H1 (cell line): ENCODE results near the gene DECR2. TPM values are rescaled to one million over a fixed set of nuclear protein-coding genes. Genes with fewer than 3 reads are reported as not detected.

Experiments
- ATF3 ChIP-seq: IDR thresholded peaks from 2 replicates; pipeline ENCODE4 v1.6.1; 2011; ENCODE audit warnings: low read depth, mild to moderate bottlenecking, low read length; ENCODE audit not compliant: insufficient read depth
- CEBPB ChIP-seq: IDR thresholded peaks from 2 replicates; pipeline ENCODE4 v1.6.1; 2012; ENCODE audit warnings: low read depth, low read length
- CHD7 ChIP-seq: fragments of 300-600 bp; sonication (generic); IDR thresholded peaks from 2 replicates; pipeline ENCODE4 v1.7.1; 2012; ENCODE audit warnings: low read length, moderate library complexity, mild to moderate bottlenecking, inconsistent platforms; ENCODE audit not compliant: insufficient replicate concordance
- GTF2F1 ChIP-seq: IDR thresholded peaks from 2 replicates; pipeline ENCODE4 v1.6.1; 2012; ENCODE audit warnings: low read depth, low read length, improper control_type of control experiment, borderline replicate concordance
- KDM4A ChIP-seq: IDR thresholded peaks from one replicate; pipeline ENCODE4 v1.7.1; 2012; ENCODE audit warnings: low read depth, mild to moderate bottlenecking, moderate library complexity, low read length, inconsistent platforms; ENCODE audit not compliant: severe bottlenecking
- NRF1 ChIP-seq: IDR thresholded peaks from 2 replicates; pipeline ENCODE4 v1.6.1; 2011; ENCODE audit warnings: mild to moderate bottlenecking, low read depth, low read length, improper control_type of control experiment
- POLR2AphosphoS5 ChIP-seq: IDR thresholded peaks from 2 replicates; pipeline ENCODE4 v1.6.1; 2011; ENCODE audit warnings: low read depth, low read length
- SIRT6 ChIP-seq: IDR thresholded peaks from one replicate; pipeline ENCODE4 v1.7.1; 2012; ENCODE audit warnings: low read length, inconsistent platforms
- SP4 ChIP-seq: IDR thresholded peaks from 2 replicates; pipeline ENCODE4 v1.6.1; 2012; ENCODE audit warnings: low read length, inconsistent platforms
- SRF ChIP-seq: IDR thresholded peaks from 2 replicates; pipeline ENCODE4 v1.6.1; 2011; ENCODE audit warnings: mild to moderate bottlenecking, low read depth, low read length, moderate library complexity
- TAF7 ChIP-seq: optimal IDR thresholded peaks from 2 replicates; pipeline ENCODE3; 2011; ENCODE audit warnings: low read depth, mild to moderate bottlenecking, inconsistent platforms, low read length, moderate library complexity, borderline replicate concordance
- polyA plus RNA-seq, 7 experiments: library from polyadenylated mRNA; depleted of rRNA in 3 of 7; stranded (reverse) in 5 of 7; unstranded in 2 of 7; fragments of >200 nt in 5 of 7; fragments of 200-250 nt in 2 of 7; gene quantifications; 1 replicate in 5 of 7; 2 replicates in 1 of 7; 4 replicates in 1 of 7; pipeline versions ENCODE4 v1.2.1 to v1.2.3, GENCODE V29; 2011 to 2013; ENCODE audit warnings: missing spikeins in 2 of 7, mixed read lengths in 2 of 7
- total RNA-seq: library from RNA; stranded (reverse); fragmentation: NEBNext Ultra II Directional; extraction: Animal tissue kit (Norgen Biotek cat#: 25700); gene quantifications from 2 replicates; pipeline ENCODE4 v1.2.1, GENCODE V29; 2021

The DECR2 gene
- total and polyA plus RNA-seq, 2 of the 8 experiments (the other 6 are each of a cell fraction or from before 2014, with no cell fraction given) = 28.2 to 39.9 TPM

- TF ChIP-seq CHD7 (no peak), KDM4A (no peak), ATF3 (no peak), SRF (no peak), SP4 (no peak), GTF2F1 (no peak), CEBPB (no peak), SIRT6 (no peak), POLR2AphosphoS5 (no peak), NRF1 (no peak), TAF7 (no peak)
Measured at GRCh38 chr16:457732-458400, 56.2 kb downstream of the DECR2 start (continued).
